ENCODE results near the gene FCSK.

The FCSK gene

GRCh38 chr16:70453117-70453891, 1.1 kb upstream of the FCSK start:
- peak overlapping the region; percentile 80 to 84 for H3K9ac ChIP-seq (ENCODE audit: low read depth in 1 of 2, low read length in 2 of 2)
- H3K4me1 ChIP-seq (ENCODE audit: control insufficient read depth in 2 of 2, insufficient read depth in 2 of 2, low read length in 2 of 2), result peaks cover 0 to 8% of the 10 kb centered on the region in 2 donors
- no peaks in the 10 kb centered on the region for H3K27me3 ChIP-seq (ENCODE audit: control insufficient read depth in 2 of 2, insufficient read depth in 2 of 2, low read length in 2 of 2)
- no peaks in the 10 kb centered on the region for H3K9me3 ChIP-seq (ENCODE audit: control insufficient read depth in 2 of 2, low read length in 2 of 2)
- no peak overlapping the region for H3K27ac ChIP-seq (ENCODE audit: low read depth in 2 of 2, low read length in 2 of 2)
- peak overlapping the region; percentile 86 to 88 for H3K4me3 ChIP-seq (ENCODE audit: low read length in 2 of 2)
- no peaks in the 10 kb centered on the region for H3K36me3 ChIP-seq (ENCODE audit: control insufficient read depth in 2 of 2, insufficient read depth in 2 of 2, low read length in 2 of 2)

GRCh38 chr16:70453892-70454221, 538 bp upstream of the FCSK start:
- Histone ChIP-seq H3K9ac (ENCODE audit: low read depth in 1 of 2, low read length in 2 of 2) (peak overlapping the region; percentile 80 to 84), H3K4me1 (ENCODE audit: control insufficient read depth in 2 of 2, insufficient read depth in 2 of 2, low read length in 2 of 2) (peaks cover 0 to 8% of the 10 kb centered on the region in 2 donors), H3K9me3 (ENCODE audit: control insufficient read depth in 2 of 2, low read length in 2 of 2) (no peaks in the 10 kb centered on the region), H3K27ac (ENCODE audit: low read depth in 2 of 2, low read length in 2 of 2) (peak overlapping the region; percentile 93 to 96), H3K36me3 (ENCODE audit: control insufficient read depth in 2 of 2, insufficient read depth in 2 of 2, low read length in 2 of 2) (no peaks in the 10 kb centered on the region), H3K4me3 (ENCODE audit: low read length in 2 of 2) (peak overlapping the region; percentile 86 to 88), H3K27me3 (ENCODE audit: control insufficient read depth in 2 of 2, insufficient read depth in 2 of 2, low read length in 2 of 2) (no peaks in the 10 kb centered on the region)

GRCh38 chr16:70455910-70456309, 1.5 kb downstream of the FCSK start:
- Histone ChIP-seq H3K9me3 (ENCODE audit: control insufficient read depth in 2 of 2, low read length in 2 of 2) (no peaks in the 10 kb centered on the region), H3K4me3 (ENCODE audit: low read length in 2 of 2) (no peak overlapping the region), H3K27me3 (ENCODE audit: control insufficient read depth in 2 of 2, insufficient read depth in 2 of 2, low read length in 2 of 2) (no peaks in the 10 kb centered on the region), H3K4me1 (ENCODE audit: control insufficient read depth in 2 of 2, insufficient read depth in 2 of 2, low read length in 2 of 2) (peaks cover 0 to 8% of the 10 kb centered on the region in 2 donors), H3K27ac (ENCODE audit: low read depth in 2 of 2, low read length in 2 of 2) (no peak overlapping the region), H3K9ac (ENCODE audit: low read depth in 1 of 2, low read length in 2 of 2) (no peak overlapping the region), H3K36me3 (ENCODE audit: control insufficient read depth in 2 of 2, insufficient read depth in 2 of 2, low read length in 2 of 2) (no peaks in the 10 kb centered on the region)

- Histone ChIP-seq H3K4me3 (ENCODE audit: low read length in 2 of 2) (no peak overlapping the region), H3K4me1 (ENCODE audit: control insufficient read depth in 2 of 2, insufficient read depth in 2 of 2, low read length in 2 of 2) (peaks cover 0 to 8% of the 10 kb centered on the region in 2 donors), H3K9me3 (ENCODE audit: control insufficient read depth in 2 of 2, low read length in 2 of 2) (no peaks in the 10 kb centered on the region), H3K27me3 (ENCODE audit: control insufficient read depth in 2 of 2, insufficient read depth in 2 of 2, low read length in 2 of 2) (no peaks in the 10 kb centered on the region), H3K9ac (ENCODE audit: low read depth in 1 of 2, low read length in 2 of 2) (no peak overlapping the region), H3K27ac (ENCODE audit: low read depth in 2 of 2, low read length in 2 of 2) (no peak overlapping the region), H3K36me3 (ENCODE audit: control insufficient read depth in 2 of 2, insufficient read depth in 2 of 2, low read length in 2 of 2) (no peaks in the 10 kb centered on the region)
Measured at GRCh38 chr16:70457446-70458166, 3.2 kb downstream of the FCSK start.

- Histone ChIP-seq H3K4me3 (ENCODE audit: low read length in 2 of 2) (no peak overlapping the region), H3K9me3 (ENCODE audit: control insufficient read depth in 2 of 2, low read length in 2 of 2) (no peaks in the 10 kb centered on the region), H3K27me3 (ENCODE audit: control insufficient read depth in 2 of 2, insufficient read depth in 2 of 2, low read length in 2 of 2) (no peaks in the 10 kb centered on the region), H3K9ac (ENCODE audit: low read depth in 1 of 2, low read length in 2 of 2) (no peak overlapping the region), H3K27ac (ENCODE audit: low read depth in 2 of 2, low read length in 2 of 2) (no peak overlapping the region), H3K4me1 (ENCODE audit: control insufficient read depth in 2 of 2, insufficient read depth in 2 of 2, low read length in 2 of 2) (peaks cover 0 to 4% of the 10 kb centered on the region in 2 donors), H3K36me3 (ENCODE audit: control insufficient read depth in 2 of 2, insufficient read depth in 2 of 2, low read length in 2 of 2) (peaks cover 13 to 19% of the 10 kb centered on the region in 2 donors)
Measured at GRCh38 chr16:70460737-70461261, 6.4 kb downstream of the FCSK start.

- no peak overlapping the region for H3K9ac ChIP-seq (ENCODE audit: low read depth in 1 of 2, low read length in 2 of 2)
- peaks cover 21 to 32% of the 10 kb centered on the region in 2 donors for H3K36me3 ChIP-seq (ENCODE audit: control insufficient read depth in 2 of 2, insufficient read depth in 2 of 2, low read length in 2 of 2)
- no peaks in the 10 kb centered on the region for H3K27me3 ChIP-seq (ENCODE audit: control insufficient read depth in 2 of 2, insufficient read depth in 2 of 2, low read length in 2 of 2)
Measured at GRCh38 chr16:70463235-70463634, 8.8 kb downstream of the FCSK start.

GRCh38 chr16:70465999-70466804, 11.8 kb downstream of the FCSK start:
- Histone ChIP-seq H3K9ac (ENCODE audit: low read depth in 1 of 2, low read length in 2 of 2) (no peak overlapping the region), H3K27ac (ENCODE audit: low read depth in 2 of 2, low read length in 2 of 2) (no peak overlapping the region), H3K9me3 (ENCODE audit: control insufficient read depth in 2 of 2, low read length in 2 of 2) (no peaks in the 10 kb centered on the region), H3K4me1 (ENCODE audit: control insufficient read depth in 2 of 2, insufficient read depth in 2 of 2, low read length in 2 of 2) (no peaks in the 10 kb centered on the region), H3K4me3 (ENCODE audit: low read length in 2 of 2) (no peak overlapping the region), H3K27me3 (ENCODE audit: control insufficient read depth in 2 of 2, insufficient read depth in 2 of 2, low read length in 2 of 2) (no peaks in the 10 kb centered on the region), H3K36me3 (ENCODE audit: control insufficient read depth in 2 of 2, insufficient read depth in 2 of 2, low read length in 2 of 2) (peaks cover 21 to 39% of the 10 kb centered on the region in 2 donors)

More at GRCh38 chr16:70463235-70463634, 8.8 kb downstream of the FCSK start:
- no peaks in the 10 kb centered on the region for H3K9me3 ChIP-seq (ENCODE audit: control insufficient read depth in 2 of 2, low read length in 2 of 2)
- H3K27ac ChIP-seq (ENCODE audit: low read depth in 2 of 2, low read length in 2 of 2), result no peak overlapping the region
- H3K4me3 ChIP-seq (ENCODE audit: low read length in 2 of 2), result no peak overlapping the region
- no peaks in the 10 kb centered on the region for H3K4me1 ChIP-seq (ENCODE audit: control insufficient read depth in 2 of 2, insufficient read depth in 2 of 2, low read length in 2 of 2)

GRCh38 chr16:70466805-70467076, 12.3 kb downstream of the FCSK start:
- Histone ChIP-seq H3K9ac (ENCODE audit: low read depth in 1 of 2, low read length in 2 of 2) (no peak overlapping the region), H3K4me1 (ENCODE audit: control insufficient read depth in 2 of 2, insufficient read depth in 2 of 2, low read length in 2 of 2) (no peaks in the 10 kb centered on the region), H3K4me3 (ENCODE audit: low read length in 2 of 2) (no peak overlapping the region), H3K9me3 (ENCODE audit: control insufficient read depth in 2 of 2, low read length in 2 of 2) (no peaks in the 10 kb centered on the region), H3K36me3 (ENCODE audit: control insufficient read depth in 2 of 2, insufficient read depth in 2 of 2, low read length in 2 of 2) (peaks cover 21 to 39% of the 10 kb centered on the region in 2 donors), H3K27me3 (ENCODE audit: control insufficient read depth in 2 of 2, insufficient read depth in 2 of 2, low read length in 2 of 2) (no peaks in the 10 kb centered on the region), H3K27ac (ENCODE audit: low read depth in 2 of 2, low read length in 2 of 2) (no peak overlapping the region)

GRCh38 chr16:70467113-70467512, 12.7 kb downstream of the FCSK start:
- Histone ChIP-seq H3K27ac (ENCODE audit: low read depth in 2 of 2, low read length in 2 of 2) (no peak overlapping the region), H3K36me3 (ENCODE audit: control insufficient read depth in 2 of 2, insufficient read depth in 2 of 2, low read length in 2 of 2) (peaks cover 21 to 39% of the 10 kb centered on the region in 2 donors)

GRCh38 chr16:70467608-70468007, 13.2 kb downstream of the FCSK start:
- H3K4me3 ChIP-seq (ENCODE audit: low read length in 2 of 2), result no peak overlapping the region
- H3K36me3 ChIP-seq (ENCODE audit: control insufficient read depth in 2 of 2, insufficient read depth in 2 of 2, low read length in 2 of 2), result peaks cover 21 to 39% of the 10 kb centered on the region in 2 donors
- H3K9ac ChIP-seq (ENCODE audit: low read depth in 1 of 2, low read length in 2 of 2), result no peak overlapping the region
- H3K9me3 ChIP-seq (ENCODE audit: control insufficient read depth in 2 of 2, low read length in 2 of 2), result no peaks in the 10 kb centered on the region
- no peak overlapping the region for H3K27ac ChIP-seq (ENCODE audit: low read depth in 2 of 2, low read length in 2 of 2)
- H3K4me1 ChIP-seq (ENCODE audit: control insufficient read depth in 2 of 2, insufficient read depth in 2 of 2, low read length in 2 of 2), result no peaks in the 10 kb centered on the region
- H3K27me3 ChIP-seq (ENCODE audit: control insufficient read depth in 2 of 2, insufficient read depth in 2 of 2, low read length in 2 of 2), result no peaks in the 10 kb centered on the region

More at GRCh38 chr16:70467113-70467512, 12.7 kb downstream of the FCSK start:
- Histone ChIP-seq H3K9ac (ENCODE audit: low read depth in 1 of 2, low read length in 2 of 2) (no peak overlapping the region), H3K4me1 (ENCODE audit: control insufficient read depth in 2 of 2, insufficient read depth in 2 of 2, low read length in 2 of 2) (no peaks in the 10 kb centered on the region), H3K9me3 (ENCODE audit: control insufficient read depth in 2 of 2, low read length in 2 of 2) (no peaks in the 10 kb centered on the region), H3K27me3 (ENCODE audit: control insufficient read depth in 2 of 2, insufficient read depth in 2 of 2, low read length in 2 of 2) (no peaks in the 10 kb centered on the region), H3K4me3 (ENCODE audit: low read length in 2 of 2) (no peak overlapping the region)

All from mucosa of rectum (tissue), 2 donors.